Measurements from ENCODE around the gene GLI3. TPM values are rescaled to one million over a fixed set of nuclear protein-coding genes. Genes with fewer than 3 reads are reported as not detected.

Gene GLI3
- total and polyA plus RNA-seq, 2 donors (not counting 1 experiment from before 2014, with no cell fraction given): 6.4 to 6.5 TPM

GRCh38 chr7:42222891-42223290 is 14.1 kb downstream of the GLI3 start:
- H3K27ac ChIP-seq (ENCODE audit: insufficient read depth, low read length): no peak overlapping the region
- H3K9me3 ChIP-seq (ENCODE audit: control insufficient read depth, insufficient read depth, low read depth, low read length): no peaks in the 10 kb centered on the region
- H3K36me3 ChIP-seq (ENCODE audit: control insufficient read depth, insufficient read depth, low read length): peaks cover 2% of the 10 kb centered on the region
- no peaks in the 10 kb centered on the region for H3K79me2 ChIP-seq (ENCODE audit: control insufficient read depth, insufficient read depth, low read length)
- DNase-seq (ENCODE audit: low read depth in 2 of 2): no peak
- no peak overlapping the region for H3K4me2 ChIP-seq (ENCODE audit: extremely low read depth, insufficient read depth, low read length)
- peaks cover 2% of the 10 kb centered on the region for H3K4me1 ChIP-seq (ENCODE audit: control insufficient read depth, extremely low read depth, insufficient read depth, low read length)
- H4K20me1 ChIP-seq (ENCODE audit: control insufficient read depth, extremely low read depth, insufficient read depth, low read length): no peaks in the 10 kb centered on the region
- H2AFZ ChIP-seq (ENCODE audit: low read length): no peak overlapping the region
- H3K4me3 ChIP-seq (replicated peaks in 1 of 4; ENCODE audit: control extremely low read depth in 1 of 4, insufficient read depth in 1 of 4, low read depth in 3 of 4, low read length in 4 of 4): no peak overlapping the region
- H3K9ac ChIP-seq (ENCODE audit: insufficient read depth, low read length): no peak overlapping the region
- TF ChIP-seq EZH2 (IDR thresholded peaks at IDR 0.05; ENCODE audit: low read length, missing control alignments) (no peak), CTCF (conservative IDR thresholded peaks at IDR 0.05 in 1 of 2, IDR thresholded peaks at IDR 0.05 in 1 of 2; ENCODE audit: low read depth in 1 of 2, low read length in 2 of 2) (no peak)
- no peaks in the 10 kb centered on the region for H3K27me3 ChIP-seq (ENCODE audit: control insufficient read depth, insufficient read depth, low read length)

GRCh38 chr7:42222125-42222524 is 14.9 kb downstream of the GLI3 start:
- H3K27ac ChIP-seq (ENCODE audit: insufficient read depth, low read length): no peak overlapping the region
- DNase-seq (ENCODE audit: low read depth in 2 of 2): no peak
- H3K36me3 ChIP-seq (ENCODE audit: control insufficient read depth, insufficient read depth, low read length): peaks cover 2% of the 10 kb centered on the region
- no peak overlapping the region for H3K9ac ChIP-seq (ENCODE audit: insufficient read depth, low read length)
- H2AFZ ChIP-seq (ENCODE audit: low read length): no peak overlapping the region
- no peak overlapping the region for H3K4me3 ChIP-seq (replicated peaks in 1 of 4; ENCODE audit: control extremely low read depth in 1 of 4, insufficient read depth in 1 of 4, low read depth in 3 of 4, low read length in 4 of 4)
- no peaks in the 10 kb centered on the region for H3K9me3 ChIP-seq (ENCODE audit: control insufficient read depth, insufficient read depth, low read depth, low read length)
- peaks cover 2% of the 10 kb centered on the region for H3K4me1 ChIP-seq (ENCODE audit: control insufficient read depth, extremely low read depth, insufficient read depth, low read length)
- H3K4me2 ChIP-seq (ENCODE audit: extremely low read depth, insufficient read depth, low read length): no peak overlapping the region
- no peaks in the 10 kb centered on the region for H3K27me3 ChIP-seq (ENCODE audit: control insufficient read depth, insufficient read depth, low read length)
- H3K79me2 ChIP-seq (ENCODE audit: control insufficient read depth, insufficient read depth, low read length): peaks cover under 1% of the 10 kb centered on the region
- H4K20me1 ChIP-seq (ENCODE audit: control insufficient read depth, extremely low read depth, insufficient read depth, low read length): no peaks in the 10 kb centered on the region
- no peak for TF ChIP-seq EZH2 (IDR thresholded peaks at IDR 0.05; ENCODE audit: low read length, missing control alignments)

GRCh38 chr7:42221304-42221703 is 15.7 kb downstream of the GLI3 start:
- peaks cover 2% of the 10 kb centered on the region for H3K36me3 ChIP-seq (ENCODE audit: control insufficient read depth, insufficient read depth, low read length)
- no peak overlapping the region for H3K4me2 ChIP-seq (ENCODE audit: extremely low read depth, insufficient read depth, low read length)
- TF ChIP-seq EZH2 (IDR thresholded peaks at IDR 0.05; ENCODE audit: low read length, missing control alignments) (no peak), CTCF (conservative IDR thresholded peaks at IDR 0.05 in 1 of 2, IDR thresholded peaks at IDR 0.05 in 1 of 2; ENCODE audit: low read depth in 1 of 2, low read length in 2 of 2) (no peak)
- H3K79me2 ChIP-seq (ENCODE audit: control insufficient read depth, insufficient read depth, low read length): peaks cover 2% of the 10 kb centered on the region
- no peaks in the 10 kb centered on the region for H3K27me3 ChIP-seq (ENCODE audit: control insufficient read depth, insufficient read depth, low read length)
- no peak overlapping the region for H2AFZ ChIP-seq (ENCODE audit: low read length)
- no peak overlapping the region for H3K4me3 ChIP-seq (replicated peaks in 1 of 4; ENCODE audit: control extremely low read depth in 1 of 4, insufficient read depth in 1 of 4, low read depth in 3 of 4, low read length in 4 of 4)
- H3K4me1 ChIP-seq (ENCODE audit: control insufficient read depth, extremely low read depth, insufficient read depth, low read length): no peaks in the 10 kb centered on the region
- no peak overlapping the region for H3K27ac ChIP-seq (ENCODE audit: insufficient read depth, low read length)
- no peak for DNase-seq (ENCODE audit: low read depth in 2 of 2)
- no peaks in the 10 kb centered on the region for H4K20me1 ChIP-seq (ENCODE audit: control insufficient read depth, extremely low read depth, insufficient read depth, low read length)
- no peaks in the 10 kb centered on the region for H3K9me3 ChIP-seq (ENCODE audit: control insufficient read depth, insufficient read depth, low read depth, low read length)
- no peak overlapping the region for H3K9ac ChIP-seq (ENCODE audit: insufficient read depth, low read length)

Measured in fibroblast of lung (primary cell).